Measurements from ENCODE around the gene DISP3.
A peak's percentile ranks its signal among the peaks of the same experiment; 100 is the strongest.

Gene DISP3

GRCh38 chr1:11488966-11489625 lies 10.1 kb downstream of the DISP3 start:
- Mint-ChIP-seq H3K9me3 (peaks cover 3% of the 10 kb centered on the region), H3K27ac (no peak overlapping the region), H3K27me3 (peaks cover 33% of the 10 kb centered on the region), H3K4me3 (no peak overlapping the region), H3K36me3 (ENCODE audit: low read depth) (no peaks in the 10 kb centered on the region), H3K4me1 (ENCODE audit: low read depth) (no peaks in the 10 kb centered on the region)
- DNase-seq = no peak

GRCh38 chr1:11492235-11492634 lies 13.3 kb downstream of the DISP3 start:
- Mint-ChIP-seq H3K9me3 (peaks cover 3% of the 10 kb centered on the region), H3K4me3 (no peak overlapping the region), H3K36me3 (ENCODE audit: low read depth) (no peaks in the 10 kb centered on the region), H3K4me1 (ENCODE audit: low read depth) (no peaks in the 10 kb centered on the region), H3K27ac (no peak overlapping the region), H3K27me3 (peaks cover 10% of the 10 kb centered on the region)
- no peak for DNase-seq

GRCh38 chr1:11493972-11494655 lies 15.2 kb downstream of the DISP3 start:
- no peak for DNase-seq
- no peak overlapping the region for H3K27ac Mint-ChIP-seq
- peaks cover 3% of the 10 kb centered on the region for H3K9me3 Mint-ChIP-seq
- H3K4me1 Mint-ChIP-seq (ENCODE audit: low read depth) = no peaks in the 10 kb centered on the region
- no peak overlapping the region for H3K4me3 Mint-ChIP-seq
- H3K27me3 Mint-ChIP-seq = peaks cover 9% of the 10 kb centered on the region
- no peaks in the 10 kb centered on the region for H3K36me3 Mint-ChIP-seq (ENCODE audit: low read depth)

GRCh38 chr1:11494771-11495170 lies 15.8 kb downstream of the DISP3 start:
- Mint-ChIP-seq H3K4me3 (no peak overlapping the region), H3K27me3 (peaks cover 10% of the 10 kb centered on the region), H3K9me3 (peaks cover 3% of the 10 kb centered on the region), H3K36me3 (ENCODE audit: low read depth) (no peaks in the 10 kb centered on the region), H3K4me1 (ENCODE audit: low read depth) (no peaks in the 10 kb centered on the region), H3K27ac (no peak overlapping the region)
- peak; percentile 6 for DNase-seq

- Mint-ChIP-seq H3K9me3 (peaks cover 3% of the 10 kb centered on the region), H3K27ac (no peak overlapping the region), H3K4me1 (ENCODE audit: low read depth) (no peaks in the 10 kb centered on the region), H3K4me3 (no peak overlapping the region), H3K36me3 (ENCODE audit: low read depth) (no peaks in the 10 kb centered on the region), H3K27me3 (peaks cover 14% of the 10 kb centered on the region)
- peak; percentile 6 for DNase-seq
These were observed 16.6 kb downstream of the DISP3 start for GRCh38 chr1:11495579-11495978.

GRCh38 chr1:11496551-11497080 lies 17.7 kb downstream of the DISP3 start:
- peak; percentile 8 for DNase-seq
- Mint-ChIP-seq H3K27ac (no peak overlapping the region), H3K4me3 (no peak overlapping the region), H3K27me3 (peaks cover 21% of the 10 kb centered on the region), H3K36me3 (ENCODE audit: low read depth) (no peaks in the 10 kb centered on the region), H3K9me3 (peaks cover 3% of the 10 kb centered on the region), H3K4me1 (ENCODE audit: low read depth) (no peaks in the 10 kb centered on the region)

- Mint-ChIP-seq H3K27ac (no peak overlapping the region), H3K9me3 (peaks cover 17% of the 10 kb centered on the region), H3K4me3 (no peak overlapping the region), H3K36me3 (ENCODE audit: low read depth) (no peaks in the 10 kb centered on the region), H3K4me1 (ENCODE audit: low read depth) (no peaks in the 10 kb centered on the region), H3K27me3 (peaks cover 31% of the 10 kb centered on the region)
- peak; percentile 8 for DNase-seq
These were observed 20.1 kb downstream of the DISP3 start for GRCh38 chr1:11498956-11499594.

- Mint-ChIP-seq H3K9me3 (peaks cover 23% of the 10 kb centered on the region), H3K4me1 (ENCODE audit: low read depth) (no peaks in the 10 kb centered on the region), H3K27me3 (peaks cover 31% of the 10 kb centered on the region), H3K27ac (no peak overlapping the region), H3K4me3 (no peak overlapping the region), H3K36me3 (ENCODE audit: low read depth) (peaks cover 4% of the 10 kb centered on the region)
- DNase-seq = peak; percentile 12
These were observed 20.8 kb downstream of the DISP3 start for GRCh38 chr1:11499601-11500331.

GRCh38 chr1:11500881-11501280 lies 21.9 kb downstream of the DISP3 start:
- DNase-seq = peak; percentile 12
- Mint-ChIP-seq H3K27ac (no peak overlapping the region), H3K27me3 (peaks cover 31% of the 10 kb centered on the region), H3K4me1 (ENCODE audit: low read depth) (no peaks in the 10 kb centered on the region), H3K4me3 (no peak overlapping the region), H3K9me3 (peaks cover 34% of the 10 kb centered on the region), H3K36me3 (ENCODE audit: low read depth) (peaks cover 7% of the 10 kb centered on the region)

- H3K4me1 Mint-ChIP-seq (ENCODE audit: low read depth) = no peaks in the 10 kb centered on the region
- no peak overlapping the region for H3K27ac Mint-ChIP-seq
- H3K9me3 Mint-ChIP-seq = peaks cover 39% of the 10 kb centered on the region
- peaks cover 9% of the 10 kb centered on the region for H3K36me3 Mint-ChIP-seq (ENCODE audit: low read depth)
- DNase-seq = peak; percentile 39
- H3K27me3 Mint-ChIP-seq = peaks cover 31% of the 10 kb centered on the region
- peak overlapping the region; percentile 43 for H3K4me3 Mint-ChIP-seq
These were observed 22.5 kb downstream of the DISP3 start for GRCh38 chr1:11501491-11501897.

- H3K4me3 Mint-ChIP-seq = peak overlapping the region; percentile 43
- no peaks in the 10 kb centered on the region for H3K4me1 Mint-ChIP-seq (ENCODE audit: low read depth)
- no peak overlapping the region for H3K27ac Mint-ChIP-seq
- peaks cover 31% of the 10 kb centered on the region for H3K27me3 Mint-ChIP-seq
- DNase-seq = peak; percentile 5
- peaks cover 9% of the 10 kb centered on the region for H3K36me3 Mint-ChIP-seq (ENCODE audit: low read depth)
- H3K9me3 Mint-ChIP-seq = peaks cover 41% of the 10 kb centered on the region
These were observed 23.0 kb downstream of the DISP3 start for GRCh38 chr1:11501906-11502485.

- Mint-ChIP-seq H3K4me1 (ENCODE audit: low read depth) (no peaks in the 10 kb centered on the region), H3K27me3 (peaks cover 31% of the 10 kb centered on the region), H3K27ac (no peak overlapping the region), H3K4me3 (no peak overlapping the region), H3K9me3 (peaks cover 45% of the 10 kb centered on the region), H3K36me3 (ENCODE audit: low read depth) (peaks cover 9% of the 10 kb centered on the region)
- DNase-seq = peak; percentile 15
These were observed 23.6 kb downstream of the DISP3 start for GRCh38 chr1:11502516-11502915.

GRCh38 chr1:11504599-11504998 lies 25.6 kb downstream of the DISP3 start:
- H3K27ac Mint-ChIP-seq = no peak overlapping the region
- peaks cover 53% of the 10 kb centered on the region for H3K9me3 Mint-ChIP-seq
- no peak for DNase-seq
- H3K4me1 Mint-ChIP-seq (ENCODE audit: low read depth) = no peaks in the 10 kb centered on the region
- H3K27me3 Mint-ChIP-seq = peaks cover 22% of the 10 kb centered on the region
- peaks cover 9% of the 10 kb centered on the region for H3K36me3 Mint-ChIP-seq (ENCODE audit: low read depth)
- no peak overlapping the region for H3K4me3 Mint-ChIP-seq

All from activated T-cell treated with anti-CD3 and anti-CD28 coated beads, Interleukin-2, amount 50 U/mL, for 24 hours (primary cell).